B cell (primary cell): Measurements from ENCODE around the gene PRKN.

Source experiments
- CTCF ChIP-seq: fragments of 200-600 bp; IDR thresholded peaks from one replicate; pipeline ENCODE4 v1.8.0; 2022; ENCODE audit warnings: antibody characterized with exemption, mild to moderate bottlenecking
- EZH2 ChIP-seq: IDR thresholded peaks from 2 replicates; pipeline ENCODE4 v1.6.1; 2012; ENCODE audit warnings: borderline replicate concordance, low read depth, mild to moderate bottlenecking, moderate library complexity, low read length; ENCODE audit not compliant: insufficient read depth, poor library complexity, severe bottlenecking

- TF ChIP-seq EZH2 (no peak), CTCF (no peak)
Measured at GRCh38 chr6:161740486-161740885, 987.1 kb downstream of the PRKN start.
